ENCODE data around the gene HGFAC. TPM values are rescaled to one million over a fixed set of nuclear protein-coding genes. Genes with fewer than 3 reads are reported as not detected.

HGFAC gene
- total and polyA plus RNA-seq, 8 donors, result 0.50 to 3.4 (median 1.2) TPM; not detected in 5

DNA sequence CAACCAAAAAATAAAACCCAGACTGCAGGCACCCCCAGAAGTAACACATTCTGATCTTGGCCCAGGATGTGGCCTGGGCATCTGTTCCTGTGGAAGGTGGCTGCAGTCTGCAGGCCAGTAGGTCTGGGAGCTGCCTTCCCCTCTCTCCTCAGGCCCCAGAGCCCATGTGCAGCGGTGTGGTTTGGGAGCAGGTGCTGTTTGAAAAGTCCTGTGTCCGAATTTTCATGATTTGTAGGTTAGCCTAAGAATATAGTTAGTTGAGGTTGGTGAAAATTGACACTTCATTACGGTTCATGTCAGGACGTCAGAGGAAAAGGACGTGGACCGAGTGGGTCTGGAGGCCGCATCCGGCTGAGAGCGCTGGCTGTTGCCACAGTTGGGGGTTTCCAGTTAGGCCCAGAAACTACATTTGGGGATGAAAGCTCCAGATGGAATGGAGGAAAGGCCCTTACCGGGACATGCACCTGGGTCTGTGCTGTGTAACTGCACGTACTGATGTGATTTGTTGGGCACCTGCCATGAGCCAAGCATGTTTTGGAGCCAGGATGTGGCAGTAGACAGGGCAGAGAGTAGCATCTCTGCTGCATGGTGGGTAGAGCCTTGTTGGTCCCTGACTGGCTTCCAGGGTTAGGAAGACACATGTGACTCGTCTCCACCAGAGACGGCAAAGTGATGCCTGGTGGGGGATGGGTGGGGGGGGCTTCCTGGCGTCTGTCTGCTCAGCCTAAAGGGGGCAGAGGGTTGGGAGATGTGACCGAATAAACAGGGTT, 21.7 kb upstream of the HGFAC start:
- intact Hi-C loops (cut with DNase I; ENCODE audit: low total_unique reads), result no loop called here
- no peak for DNase-seq

DNA sequence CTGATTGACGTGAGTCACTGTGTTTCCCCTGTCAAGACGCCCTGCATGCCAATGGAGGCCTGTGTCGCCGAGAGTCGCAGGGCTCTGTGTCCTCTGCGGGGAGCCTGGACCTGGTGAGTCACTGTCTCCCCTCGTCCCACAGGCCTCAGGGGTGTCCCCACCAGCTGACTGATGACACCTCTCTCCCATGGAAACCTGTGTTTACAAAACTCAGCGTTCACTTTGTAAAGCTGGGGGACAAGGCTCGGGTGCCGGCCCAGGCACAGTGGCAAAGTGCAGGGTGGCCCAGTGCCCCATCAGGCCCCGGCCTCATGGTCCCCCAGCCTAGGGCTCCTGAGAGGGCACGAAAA, 21.2 kb upstream of the HGFAC start:
- TF ChIP-seq POLR2A (IDR thresholded peaks at IDR 0.05), result no peak
- TF ChIP-seq EP300 (IDR thresholded peaks at IDR 0.05), result no peak
- TF ChIP-seq, protein P1, sequence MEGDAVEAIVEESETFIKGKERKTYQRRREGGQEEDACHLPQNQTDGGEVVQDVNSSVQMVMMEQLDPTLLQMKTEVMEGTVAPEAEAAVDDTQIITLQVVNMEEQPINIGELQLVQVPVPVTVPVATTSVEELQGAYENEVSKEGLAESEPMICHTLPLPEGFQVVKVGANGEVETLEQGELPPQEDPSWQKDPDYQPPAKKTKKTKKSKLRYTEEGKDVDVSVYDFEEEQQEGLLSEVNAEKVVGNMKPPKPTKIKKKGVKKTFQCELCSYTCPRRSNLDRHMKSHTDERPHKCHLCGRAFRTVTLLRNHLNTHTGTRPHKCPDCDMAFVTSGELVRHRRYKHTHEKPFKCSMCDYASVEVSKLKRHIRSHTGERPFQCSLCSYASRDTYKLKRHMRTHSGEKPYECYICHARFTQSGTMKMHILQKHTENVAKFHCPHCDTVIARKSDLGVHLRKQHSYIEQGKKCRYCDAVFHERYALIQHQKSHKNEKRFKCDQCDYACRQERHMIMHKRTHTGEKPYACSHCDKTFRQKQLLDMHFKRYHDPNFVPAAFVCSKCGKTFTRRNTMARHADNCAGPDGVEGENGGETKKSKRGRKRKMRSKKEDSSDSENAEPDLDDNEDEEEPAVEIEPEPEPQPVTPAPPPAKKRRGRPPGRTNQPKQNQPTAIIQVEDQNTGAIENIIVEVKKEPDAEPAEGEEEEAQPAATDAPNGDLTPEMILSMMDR (IDR thresholded peaks at IDR 0.05), result no peak
- no peak for TF ChIP-seq POLR2AphosphoS5 (IDR thresholded peaks at IDR 0.05)
- H3K27me3 ChIP-seq, result no peaks in the 10 kb centered on the region
- H3K36me3 ChIP-seq, result peaks cover 28 to 95% (median 84%) of the 10 kb centered on the region in 4 donors
- H3K4me1 ChIP-seq, result no peaks in the 10 kb centered on the region
- no peak overlapping the region for H3K4me3 ChIP-seq
- intact Hi-C loops (cut with DNase I; ENCODE audit: low total_unique reads), result no loop called here
- 85 to 89% (median 88%) methylated on average over 12 of the region's 12 CpGs for WGBS, 5 donors
- DNase-seq, result no peak
- no peaks in the 10 kb centered on the region for H3K9me3 ChIP-seq
- no peak overlapping the region for H3K27ac ChIP-seq

More for the DNA sequence above, 21.7 kb upstream of the HGFAC start:
- H3K4me3 ChIP-seq, result no peak overlapping the region
- peaks cover 31 to 97% (median 87%) of the 10 kb centered on the region in 4 donors for H3K36me3 ChIP-seq
- H3K9me3 ChIP-seq, result no peaks in the 10 kb centered on the region
- 86 to 89% (median 87%) methylated on average over 13 to 15 of the region's 15 CpGs for WGBS, 5 donors
- no peak for TF ChIP-seq EP300 (IDR thresholded peaks at IDR 0.05)
- TF ChIP-seq POLR2AphosphoS5 (IDR thresholded peaks at IDR 0.05), result no peak
- no peak for TF ChIP-seq POLR2A (IDR thresholded peaks at IDR 0.05)
- TF ChIP-seq, protein P1 (IDR thresholded peaks at IDR 0.05), result no peak
- no peaks in the 10 kb centered on the region for H3K27me3 ChIP-seq
- no peaks in the 10 kb centered on the region for H3K4me1 ChIP-seq
- no peak overlapping the region for H3K27ac ChIP-seq

DNA sequence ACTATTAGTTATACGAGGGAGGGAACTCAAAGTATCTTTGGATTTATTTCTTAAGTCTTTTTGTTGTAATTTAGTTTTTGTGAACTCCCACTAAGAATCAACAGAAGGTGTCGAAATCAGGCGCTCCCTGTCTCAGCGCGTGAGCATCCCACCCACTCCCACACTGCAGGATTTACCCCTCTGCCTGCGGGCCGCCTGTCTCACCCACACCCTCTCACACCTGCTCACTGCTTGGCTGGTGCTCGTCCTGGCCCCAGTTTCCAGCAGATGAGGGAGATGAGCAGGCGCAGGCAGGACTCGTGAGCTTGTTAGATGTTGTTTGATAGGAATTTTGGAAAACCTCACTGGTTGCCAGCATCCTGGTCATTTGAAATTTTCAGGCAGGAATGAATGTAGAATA, 20.8 kb upstream of the HGFAC start:
- TF ChIP-seq, protein P1 (IDR thresholded peaks at IDR 0.05), result no peak
- TF ChIP-seq POLR2AphosphoS5 (IDR thresholded peaks at IDR 0.05), result no peak
- no peak for TF ChIP-seq EP300 (IDR thresholded peaks at IDR 0.05)
- TF ChIP-seq POLR2A (IDR thresholded peaks at IDR 0.05), result no peak
- no peak overlapping the region for H3K4me3 ChIP-seq
- no peaks in the 10 kb centered on the region for H3K27me3 ChIP-seq
- 89 to 96% (median 92%) methylated on average over 10 of the region's 10 CpGs for WGBS, 5 donors
- H3K4me1 ChIP-seq, result no peaks in the 10 kb centered on the region
- H3K36me3 ChIP-seq, result peaks cover 26 to 91% (median 80%) of the 10 kb centered on the region in 4 donors
- H3K27ac ChIP-seq, result no peak overlapping the region
- H3K9me3 ChIP-seq, result no peaks in the 10 kb centered on the region
- intact Hi-C loops (cut with DNase I; ENCODE audit: low total_unique reads), result no loop called here
- no peak for DNase-seq

DNA sequence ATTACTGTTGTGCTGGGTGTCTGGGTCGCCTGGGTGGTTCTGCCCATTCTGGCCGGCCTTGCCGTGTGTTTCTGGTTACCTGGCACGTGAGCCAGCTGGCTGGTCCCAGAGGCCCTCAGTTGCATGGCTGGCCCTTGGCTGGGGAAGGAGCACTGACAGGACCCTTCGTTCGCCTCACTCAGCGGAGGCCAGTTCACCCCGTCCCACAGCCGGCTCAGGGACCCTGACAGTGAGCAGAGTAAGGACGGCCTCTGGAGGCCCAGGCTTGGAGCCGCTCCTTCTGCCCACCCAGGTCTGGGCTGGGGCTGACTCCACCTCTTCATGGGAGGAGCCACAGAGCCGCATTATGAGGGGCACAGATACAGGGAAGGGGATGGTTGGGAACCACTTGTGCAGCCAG, 20.3 kb upstream of the HGFAC start:
- Histone ChIP-seq H3K9me3 (no peaks in the 10 kb centered on the region), H3K27ac (no peak overlapping the region), H3K4me3 (no peak overlapping the region), H3K36me3 (peaks cover 26 to 89% (median 77%) of the 10 kb centered on the region in 4 donors), H3K27me3 (no peaks in the 10 kb centered on the region), H3K4me1 (no peaks in the 10 kb centered on the region)
- no peak for TF ChIP-seq POLR2AphosphoS5 (IDR thresholded peaks at IDR 0.05)
- TF ChIP-seq, protein P1 (IDR thresholded peaks at IDR 0.05), result no peak
- no peak for DNase-seq
- 84 to 91% (median 87%) methylated on average over 9 to 12 of the region's 12 CpGs; no CpG with 5 or more reads in 1 of the 5 donors for WGBS, 5 donors
- intact Hi-C loops (cut with DNase I; ENCODE audit: low total_unique reads), result no loop called here
